Liver (tissue), 9 donors: ENCODE data around the gene SLX4IP. TPM values are rescaled to one million over a fixed set of nuclear protein-coding genes. Genes with fewer than 3 reads are reported as not detected.

Experiments used
- DNase-seq: peaks from one replicate; pipeline ENCODE4 v3.0.0-alpha.2; 2017; ENCODE audit warnings: low spot score
- H3K27ac ChIP-seq, 2 donors: one replicate each; pipeline ENCODE4 v1.7.0; 2013; ENCODE audit warnings: inconsistent platforms in 2 of 2, low read length in 2 of 2, control low read depth in 1 of 2, low read depth in 1 of 2, mild to moderate bottlenecking in 1 of 2
- H3K27me3 ChIP-seq, 4 donors: one replicate each; pipeline versions ENCODE4 v1.6.1 to v1.7.0; 2013; ENCODE audit warnings: low read length in 3 of 4, inconsistent platforms in 1 of 4, mild to moderate bottlenecking in 1 of 4, moderate library complexity in 1 of 4; ENCODE audit not compliant: control insufficient read depth in 4 of 4, insufficient read depth in 4 of 4
- H3K36me3 ChIP-seq, 4 donors: one replicate each; pipeline versions ENCODE4 v1.6.1 to v1.7.0; 2013; ENCODE audit warnings: low read length in 3 of 4, mild to moderate bottlenecking in 3 of 4, low read depth in 1 of 4, moderate library complexity in 1 of 4; ENCODE audit not compliant: control insufficient read depth in 4 of 4, insufficient read depth in 3 of 4
- H3K4me1 ChIP-seq, 4 donors: one replicate each; pipeline versions ENCODE4 v1.6.1 to v1.7.0; 2013; ENCODE audit warnings: low read length in 3 of 4, mild to moderate bottlenecking in 3 of 4, moderate library complexity in 1 of 4; ENCODE audit not compliant: control insufficient read depth in 4 of 4, insufficient read depth in 4 of 4
- H3K4me3 ChIP-seq, 3 donors: one replicate each; pipeline versions ENCODE4 v1.6.1 to v1.7.0; 2013; ENCODE audit warnings: low read length in 3 of 3, control low read depth in 1 of 3, low read depth in 1 of 3, mild to moderate bottlenecking in 1 of 3
- H3K9ac ChIP-seq, 2 donors: one replicate each; pipeline ENCODE4 v1.7.0; 2013; ENCODE audit warnings: low read length in 2 of 2, mild to moderate bottlenecking in 2 of 2, moderate library complexity in 2 of 2, control low read depth in 1 of 2, low read depth in 1 of 2
- H3K9me3 ChIP-seq, 4 donors: one replicate each; pipeline versions ENCODE4 v1.6.1 to v1.7.0; 2013; ENCODE audit warnings: low read length in 3 of 4; ENCODE audit not compliant: control insufficient read depth in 4 of 4
- EGR1 ChIP-seq, 2 donors: IDR thresholded peaks; 2 replicates each; pipeline ENCODE4 v1.6.1; 2016 to 2018; ENCODE audit warnings: antibody characterized with exemption in 2 of 2, low read depth in 2 of 2
- FOXA2 ChIP-seq: IDR thresholded peaks from 2 replicates; pipeline ENCODE4 v1.6.1; 2016; ENCODE audit warnings: antibody characterized with exemption
- GABPA ChIP-seq, 2 donors: IDR thresholded peaks in 1 of 2; conservative IDR thresholded peaks in 1 of 2; 2 replicates each; pipeline ENCODE4 v1.6.1; 2016; ENCODE audit warnings: antibody characterized with exemption in 2 of 2, mild to moderate bottlenecking in 1 of 2, moderate library complexity in 1 of 2
- HNF4A ChIP-seq, 2 donors: conservative IDR thresholded peaks; 2 replicates each; pipeline ENCODE4 v1.6.1; 2016; ENCODE audit warnings: antibody characterized with exemption in 2 of 2, mild to moderate bottlenecking in 2 of 2
- HNF4G ChIP-seq: IDR thresholded peaks from 2 replicates; pipeline ENCODE4 v1.6.1; 2016; ENCODE audit warnings: antibody characterized with exemption
- JUND ChIP-seq, 2 donors: IDR thresholded peaks; 2 replicates each; pipeline ENCODE4 v1.6.1; 2016; ENCODE audit warnings: antibody characterized with exemption in 2 of 2
- RAD21 ChIP-seq, 2 donors: IDR thresholded peaks; 2 replicates each; pipeline ENCODE4 v1.6.1; 2016; ENCODE audit warnings: antibody characterized with exemption in 2 of 2, mild to moderate bottlenecking in 2 of 2
- RXRA ChIP-seq, 2 donors: IDR thresholded peaks; 2 replicates each; pipeline ENCODE4 v1.6.1; 2017 to 2018; ENCODE audit warnings: antibody characterized with exemption in 2 of 2, mild to moderate bottlenecking in 1 of 2
- YY1 ChIP-seq: IDR thresholded peaks from 2 replicates; pipeline ENCODE4 v1.6.1; 2016; ENCODE audit warnings: antibody characterized with exemption, mild to moderate bottlenecking
- WGBS: extraction: QIAGEN DNeasy Blood & Tissue Kit; methylation state at CpG from one replicate; pipeline ENCODE4 v1.1.7; 2013; 5-methylcytosine and 5-hydroxymethylcytosine counted together
- polyA plus RNA-seq, 2 donors: library from polyadenylated mRNA; stranded (reverse) in 1 of 2; unstranded in 1 of 2; fragments of 200-250 nt in 1 of 2; fragments of >200 nt in 1 of 2; fragmentation: Nextera tagmentation in 1 of 2; extraction: Ambion mirVana in 1 of 2; gene quantifications; one replicate each; pipeline versions ENCODE4 v1.2.1 to v1.2.3, GENCODE V29; 2013 to 2015
- total RNA-seq, 2 donors: library from RNA; depleted of rRNA; stranded (reverse); fragments of >200 nt; gene quantifications; one replicate each; pipeline ENCODE4 v1.2.3, GENCODE V29; 2014
- TF ChIP-seq, protein P1 (sequence below): IDR thresholded peaks from 2 replicates; pipeline ENCODE4 v1.6.1; 2016; ENCODE audit warnings: antibody characterized with exemption
- TF ChIP-seq, protein P2 (sequence below): IDR thresholded peaks from 2 replicates; pipeline ENCODE4 v1.6.1; 2016; ENCODE audit warnings: antibody characterized with exemption, mild to moderate bottlenecking
- TF ChIP-seq, protein P3 (sequence below): IDR thresholded peaks from 2 replicates; pipeline ENCODE4 v1.6.1; 2016; ENCODE audit warnings: antibody characterized with exemption
- donor health status: healthy.
- donor health status: healthy.
- donor health status: healthy.
- donor health status: healthy.
- donor health status: healthy.

SLX4IP gene
- total and polyA plus RNA-seq, 4 donors, result 1.1 to 3.4 (median 2.7) TPM

DNA sequence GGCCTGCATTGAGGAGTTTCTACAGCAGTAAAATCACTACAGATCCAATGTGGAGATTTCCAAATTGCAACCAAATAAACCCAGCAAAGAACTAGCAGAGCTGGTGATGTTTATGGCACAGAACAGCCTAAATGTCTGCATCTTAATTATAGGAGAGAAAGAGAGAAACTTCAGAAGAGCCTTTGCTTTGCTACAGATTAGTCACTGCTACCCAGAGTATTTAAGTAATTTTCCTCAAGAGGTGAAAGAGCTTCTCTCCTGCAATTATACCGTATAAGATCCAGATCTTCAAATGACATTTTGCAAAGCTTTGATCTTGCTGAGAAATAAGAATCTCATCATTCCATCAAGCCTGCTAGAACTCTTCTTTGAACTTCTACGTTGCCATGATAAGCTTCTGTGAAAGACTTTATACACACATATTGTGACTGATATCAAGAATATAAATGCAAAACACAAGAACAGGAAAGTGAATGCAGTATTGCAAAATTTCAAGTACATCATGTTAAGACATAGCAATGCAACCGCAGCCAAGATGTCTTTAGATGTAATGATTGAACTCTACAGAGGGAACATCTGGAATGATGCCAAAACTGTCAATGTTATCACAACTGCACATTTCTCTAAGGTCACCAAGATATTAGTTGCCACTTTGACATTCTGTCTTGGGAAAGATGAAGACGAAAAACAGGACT is 49.1 kb upstream of the SLX4IP start:
- peaks cover 0 to 2% (median under 1%) of the 10 kb centered on the region in 4 donors for H3K4me1 ChIP-seq
- H3K27me3 ChIP-seq, result no peaks in the 10 kb centered on the region
- no peak overlapping the region for H3K4me3 ChIP-seq
- no peak for DNase-seq
- 75% methylated on average over 4 of the region's 4 CpGs for WGBS
- no peak overlapping the region for H3K27ac ChIP-seq
- no peaks in the 10 kb centered on the region for H3K9me3 ChIP-seq
- no peak for TF ChIP-seq RAD21 (IDR thresholded peaks at IDR 0.05)
- no peak for TF ChIP-seq GABPA (IDR thresholded peaks at IDR 0.05 in 1 of 2, conservative IDR thresholded peaks at IDR 0.05 in 1 of 2)
- no peak for TF ChIP-seq EGR1 (IDR thresholded peaks at IDR 0.05; ENCODE audit: low read depth in 2 of 2)
- H3K9ac ChIP-seq, result no peak overlapping the region
- H3K36me3 ChIP-seq, result no peaks in the 10 kb centered on the region

DNA sequence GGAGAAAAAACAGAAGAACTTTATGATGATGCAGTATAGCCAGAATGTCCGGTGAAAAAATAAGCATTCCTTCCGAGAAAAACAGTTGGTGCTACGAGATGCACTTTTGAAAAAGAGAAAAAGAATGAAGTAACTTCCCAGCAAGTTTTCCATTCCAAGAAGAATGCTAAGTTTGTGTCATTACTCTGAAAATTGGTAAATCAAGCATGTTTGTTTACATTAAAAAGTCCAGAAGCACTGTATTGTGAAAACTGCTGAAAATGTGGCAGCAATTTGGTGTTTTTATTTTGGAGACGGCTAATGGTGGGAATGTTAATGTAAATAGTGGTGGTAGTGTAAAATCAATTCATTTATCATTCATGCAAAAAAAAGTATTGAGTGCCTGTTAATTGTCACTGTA is 47.4 kb upstream of the SLX4IP start:
- TF ChIP-seq HNF4A (conservative IDR thresholded peaks at IDR 0.05) (no peak), EGR1 (IDR thresholded peaks at IDR 0.05; ENCODE audit: low read depth in 2 of 2) (no peak)
- DNase-seq, result no peak
- Histone ChIP-seq H3K4me1 (no peaks in the 10 kb centered on the region), H3K9ac (no peak overlapping the region), H3K27ac (no peak overlapping the region), H3K9me3 (no peaks in the 10 kb centered on the region), H3K36me3 (no peaks in the 10 kb centered on the region), H3K27me3 (no peaks in the 10 kb centered on the region), H3K4me3 (no peak overlapping the region)
- WGBS, result 90% methylated on average over 4 of the region's 4 CpGs

DNA sequence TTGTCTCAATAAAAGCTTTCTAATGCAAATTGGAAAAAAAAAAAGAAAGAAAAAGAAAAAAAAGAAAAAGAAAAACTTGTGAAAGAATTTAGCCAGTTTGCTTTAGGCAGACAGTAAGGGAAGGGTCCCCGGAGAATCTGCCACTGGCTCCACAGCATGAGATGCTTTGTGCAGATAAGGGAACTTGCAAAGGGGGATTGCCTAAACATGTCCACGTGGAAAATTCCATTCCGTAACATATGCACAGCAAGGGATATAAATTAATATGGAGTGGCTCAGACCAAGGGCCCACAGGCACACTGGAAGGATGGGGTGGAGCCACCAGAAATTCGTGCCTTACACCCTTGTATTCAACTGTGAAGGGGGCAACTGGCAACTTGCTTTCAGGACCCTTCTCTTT is 46.5 kb upstream of the SLX4IP start:
- H3K4me1 ChIP-seq, result no peaks in the 10 kb centered on the region
- H3K27ac ChIP-seq, result no peak overlapping the region
- H3K9ac ChIP-seq, result no peak overlapping the region
- H3K9me3 ChIP-seq, result no peaks in the 10 kb centered on the region
- DNase-seq, result no peak
- no peak overlapping the region for H3K4me3 ChIP-seq
- WGBS, result 89% methylated on average over 4 of the region's 4 CpGs
- H3K36me3 ChIP-seq, result no peaks in the 10 kb centered on the region
- no peaks in the 10 kb centered on the region for H3K27me3 ChIP-seq
- TF ChIP-seq JUND (IDR thresholded peaks at IDR 0.05), result no peak
- no peak for TF ChIP-seq EGR1 (IDR thresholded peaks at IDR 0.05; ENCODE audit: low read depth in 2 of 2)
- TF ChIP-seq GABPA (IDR thresholded peaks at IDR 0.05 in 1 of 2, conservative IDR thresholded peaks at IDR 0.05 in 1 of 2), result no peak
- TF ChIP-seq, protein P1, sequence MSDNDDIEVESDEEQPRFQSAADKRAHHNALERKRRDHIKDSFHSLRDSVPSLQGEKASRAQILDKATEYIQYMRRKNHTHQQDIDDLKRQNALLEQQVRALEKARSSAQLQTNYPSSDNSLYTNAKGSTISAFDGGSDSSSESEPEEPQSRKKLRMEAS, result no peak
- TF ChIP-seq, protein P2, sequence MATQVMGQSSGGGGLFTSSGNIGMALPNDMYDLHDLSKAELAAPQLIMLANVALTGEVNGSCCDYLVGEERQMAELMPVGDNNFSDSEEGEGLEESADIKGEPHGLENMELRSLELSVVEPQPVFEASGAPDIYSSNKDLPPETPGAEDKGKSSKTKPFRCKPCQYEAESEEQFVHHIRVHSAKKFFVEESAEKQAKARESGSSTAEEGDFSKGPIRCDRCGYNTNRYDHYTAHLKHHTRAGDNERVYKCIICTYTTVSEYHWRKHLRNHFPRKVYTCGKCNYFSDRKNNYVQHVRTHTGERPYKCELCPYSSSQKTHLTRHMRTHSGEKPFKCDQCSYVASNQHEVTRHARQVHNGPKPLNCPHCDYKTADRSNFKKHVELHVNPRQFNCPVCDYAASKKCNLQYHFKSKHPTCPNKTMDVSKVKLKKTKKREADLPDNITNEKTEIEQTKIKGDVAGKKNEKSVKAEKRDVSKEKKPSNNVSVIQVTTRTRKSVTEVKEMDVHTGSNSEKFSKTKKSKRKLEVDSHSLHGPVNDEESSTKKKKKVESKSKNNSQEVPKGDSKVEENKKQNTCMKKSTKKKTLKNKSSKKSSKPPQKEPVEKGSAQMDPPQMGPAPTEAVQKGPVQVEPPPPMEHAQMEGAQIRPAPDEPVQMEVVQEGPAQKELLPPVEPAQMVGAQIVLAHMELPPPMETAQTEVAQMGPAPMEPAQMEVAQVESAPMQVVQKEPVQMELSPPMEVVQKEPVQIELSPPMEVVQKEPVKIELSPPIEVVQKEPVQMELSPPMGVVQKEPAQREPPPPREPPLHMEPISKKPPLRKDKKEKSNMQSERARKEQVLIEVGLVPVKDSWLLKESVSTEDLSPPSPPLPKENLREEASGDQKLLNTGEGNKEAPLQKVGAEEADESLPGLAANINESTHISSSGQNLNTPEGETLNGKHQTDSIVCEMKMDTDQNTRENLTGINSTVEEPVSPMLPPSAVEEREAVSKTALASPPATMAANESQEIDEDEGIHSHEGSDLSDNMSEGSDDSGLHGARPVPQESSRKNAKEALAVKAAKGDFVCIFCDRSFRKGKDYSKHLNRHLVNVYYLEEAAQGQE, result no peak

DNA sequence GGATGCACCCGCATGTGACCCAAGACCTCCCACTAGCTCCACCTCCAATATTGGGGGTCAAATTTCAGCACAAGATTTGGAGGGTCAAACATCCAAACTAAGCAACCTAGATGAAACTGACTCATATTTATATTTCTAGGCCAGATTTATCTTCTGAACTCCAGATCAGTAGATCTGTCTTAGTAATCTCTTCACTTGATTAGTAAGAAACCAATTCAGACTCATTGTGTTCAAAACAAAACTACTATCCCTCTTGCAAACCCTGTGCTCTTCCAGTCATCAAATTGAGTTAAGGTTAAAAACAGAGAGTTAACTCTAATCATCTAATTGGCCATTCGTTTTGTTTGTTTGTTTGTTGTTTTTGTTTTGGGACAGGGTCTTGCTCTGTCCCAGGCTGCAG is 44.4 kb upstream of the SLX4IP start:
- Histone ChIP-seq H3K9ac (no peak overlapping the region), H3K9me3 (no peaks in the 10 kb centered on the region), H3K4me1 (no peaks in the 10 kb centered on the region), H3K4me3 (no peak overlapping the region), H3K27ac (no peak overlapping the region), H3K36me3 (no peaks in the 10 kb centered on the region), H3K27me3 (no peaks in the 10 kb centered on the region)
- 95% methylated on average over 2 of the region's 2 CpGs for WGBS
- TF ChIP-seq HNF4G (no peak), YY1 (no peak), RAD21 (IDR thresholded peaks at IDR 0.05) (no peak), RXRA (IDR thresholded peaks at IDR 0.05) (no peak), FOXA2 (no peak), EGR1 (IDR thresholded peaks at IDR 0.05; ENCODE audit: low read depth in 2 of 2) (no peak)
- TF ChIP-seq, protein P3, sequence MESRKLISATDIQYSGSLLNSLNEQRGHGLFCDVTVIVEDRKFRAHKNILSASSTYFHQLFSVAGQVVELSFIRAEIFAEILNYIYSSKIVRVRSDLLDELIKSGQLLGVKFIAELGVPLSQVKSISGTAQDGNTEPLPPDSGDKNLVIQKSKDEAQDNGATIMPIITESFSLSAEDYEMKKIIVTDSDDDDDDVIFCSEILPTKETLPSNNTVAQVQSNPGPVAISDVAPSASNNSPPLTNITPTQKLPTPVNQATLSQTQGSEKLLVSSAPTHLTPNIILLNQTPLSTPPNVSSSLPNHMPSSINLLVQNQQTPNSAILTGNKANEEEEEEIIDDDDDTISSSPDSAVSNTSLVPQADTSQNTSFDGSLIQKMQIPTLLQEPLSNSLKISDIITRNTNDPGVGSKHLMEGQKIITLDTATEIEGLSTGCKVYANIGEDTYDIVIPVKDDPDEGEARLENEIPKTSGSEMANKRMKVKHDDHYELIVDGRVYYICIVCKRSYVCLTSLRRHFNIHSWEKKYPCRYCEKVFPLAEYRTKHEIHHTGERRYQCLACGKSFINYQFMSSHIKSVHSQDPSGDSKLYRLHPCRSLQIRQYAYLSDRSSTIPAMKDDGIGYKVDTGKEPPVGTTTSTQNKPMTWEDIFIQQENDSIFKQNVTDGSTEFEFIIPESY, result no peak
- TF ChIP-seq, protein P2, result no peak
- no peak for DNase-seq
